ENCODE measurements around the gene MLN.

MLN gene

GRCh38 chr6:33771146-33772081 is 32.4 kb downstream of the MLN start:
- peaks cover 12% of the 10 kb centered on the region for H3K27me3 Mint-ChIP-seq
- no peak overlapping the region for H3K27ac Mint-ChIP-seq
- peaks cover under 1% of the 10 kb centered on the region for H3K9me3 Mint-ChIP-seq
- peaks cover 14% of the 10 kb centered on the region for H3K36me3 Mint-ChIP-seq
- no peak overlapping the region for H3K4me3 Mint-ChIP-seq
- peak; percentile 78 for ATAC-seq (ENCODE audit: low read depth)
- DNase-seq (ENCODE audit: low spot score in 2 of 2): peak; percentile 68 to 73
- peaks cover 8% of the 10 kb centered on the region for H3K4me1 Mint-ChIP-seq

GRCh38 chr6:33770833-33771145 is 33.0 kb downstream of the MLN start:
- H3K27ac Mint-ChIP-seq: no peak overlapping the region
- DNase-seq (ENCODE audit: low spot score in 2 of 2): no peak
- H3K9me3 Mint-ChIP-seq: peaks cover 2% of the 10 kb centered on the region
- peaks cover 9% of the 10 kb centered on the region for H3K36me3 Mint-ChIP-seq
- no peak for ATAC-seq (ENCODE audit: low read depth)
- H3K27me3 Mint-ChIP-seq: peaks cover 16% of the 10 kb centered on the region
- H3K4me3 Mint-ChIP-seq: no peak overlapping the region
- peaks cover 8% of the 10 kb centered on the region for H3K4me1 Mint-ChIP-seq

- no peak for ATAC-seq (ENCODE audit: low read depth)
- Mint-ChIP-seq H3K27ac (no peak overlapping the region), H3K27me3 (peaks cover 21% of the 10 kb centered on the region)
Measured at GRCh38 chr6:33770124-33770832, 33.5 kb downstream of the MLN start.

GRCh38 chr6:33769248-33769821 is 34.5 kb downstream of the MLN start:
- Mint-ChIP-seq H3K36me3 (peaks cover 5% of the 10 kb centered on the region), H3K9me3 (peaks cover 2% of the 10 kb centered on the region), H3K4me1 (peaks cover 8% of the 10 kb centered on the region), H3K27ac (no peak overlapping the region), H3K4me3 (no peak overlapping the region), H3K27me3 (peaks cover 22% of the 10 kb centered on the region)
- DNase-seq (ENCODE audit: low spot score in 2 of 2): no peak
- no peak for ATAC-seq (ENCODE audit: low read depth)

More at GRCh38 chr6:33770124-33770832, 33.5 kb downstream of the MLN start:
- peaks cover 8% of the 10 kb centered on the region for H3K4me1 Mint-ChIP-seq
- H3K9me3 Mint-ChIP-seq: peaks cover 2% of the 10 kb centered on the region
- DNase-seq (ENCODE audit: low spot score in 2 of 2): no peak
- H3K4me3 Mint-ChIP-seq: no peak overlapping the region
- peaks cover 9% of the 10 kb centered on the region for H3K36me3 Mint-ChIP-seq

- Mint-ChIP-seq H3K36me3 (peaks cover 5% of the 10 kb centered on the region), H3K4me3 (no peak overlapping the region), H3K4me1 (peaks cover 8% of the 10 kb centered on the region), H3K9me3 (peaks cover 2% of the 10 kb centered on the region), H3K27ac (no peak overlapping the region), H3K27me3 (peaks cover 22% of the 10 kb centered on the region)
- DNase-seq (ENCODE audit: low spot score in 2 of 2) (peak; percentile 46 to 64), ATAC-seq (ENCODE audit: low read depth) (peak; percentile 64)
Measured at GRCh38 chr6:33768644-33769120, 35.1 kb downstream of the MLN start.

GRCh38 chr6:33766921-33767907 is 36.6 kb downstream of the MLN start:
- H3K4me3 Mint-ChIP-seq: no peak overlapping the region
- H3K9me3 Mint-ChIP-seq: peaks cover 2% of the 10 kb centered on the region
- H3K27me3 Mint-ChIP-seq: peaks cover 27% of the 10 kb centered on the region
- H3K36me3 Mint-ChIP-seq: no peaks in the 10 kb centered on the region
- no peak overlapping the region for H3K27ac Mint-ChIP-seq
- DNase-seq (ENCODE audit: low spot score in 2 of 2) (no peak), ATAC-seq (ENCODE audit: low read depth) (no peak)
- peaks cover 9% of the 10 kb centered on the region for H3K4me1 Mint-ChIP-seq

- Mint-ChIP-seq H3K9me3 (peaks cover 2% of the 10 kb centered on the region), H3K4me3 (no peak overlapping the region), H3K27me3 (peaks cover 29% of the 10 kb centered on the region), H3K27ac (no peak overlapping the region), H3K36me3 (no peaks in the 10 kb centered on the region), H3K4me1 (peaks cover 6% of the 10 kb centered on the region)
- DNase-seq (ENCODE audit: low spot score in 2 of 2): no peak
- no peak for ATAC-seq (ENCODE audit: low read depth)
Measured at GRCh38 chr6:33765368-33765767, 38.4 kb downstream of the MLN start.

- H3K36me3 Mint-ChIP-seq: no peaks in the 10 kb centered on the region
- peaks cover 6% of the 10 kb centered on the region for H3K4me1 Mint-ChIP-seq
Measured at GRCh38 chr6:33764036-33764435, 39.8 kb downstream of the MLN start.

GRCh38 chr6:33763483-33763882 is 40.3 kb downstream of the MLN start:
- H3K4me1 Mint-ChIP-seq: peaks cover 5% of the 10 kb centered on the region
- no peak overlapping the region for H3K4me3 Mint-ChIP-seq
- H3K36me3 Mint-ChIP-seq: no peaks in the 10 kb centered on the region
- peaks cover 28% of the 10 kb centered on the region for H3K27me3 Mint-ChIP-seq
- no peak for ATAC-seq (ENCODE audit: low read depth)
- peaks cover 2% of the 10 kb centered on the region for H3K9me3 Mint-ChIP-seq
- DNase-seq (ENCODE audit: low spot score in 2 of 2): no peak
- H3K27ac Mint-ChIP-seq: no peak overlapping the region

More at GRCh38 chr6:33764036-33764435, 39.8 kb downstream of the MLN start:
- ATAC-seq (ENCODE audit: low read depth): no peak
- no peak overlapping the region for H3K4me3 Mint-ChIP-seq
- H3K9me3 Mint-ChIP-seq: peaks cover 2% of the 10 kb centered on the region
- H3K27ac Mint-ChIP-seq: no peak overlapping the region
- peaks cover 29% of the 10 kb centered on the region for H3K27me3 Mint-ChIP-seq
- DNase-seq (ENCODE audit: low spot score in 2 of 2): no peak

- H3K9me3 Mint-ChIP-seq: peaks cover 2% of the 10 kb centered on the region
- no peak overlapping the region for H3K4me3 Mint-ChIP-seq
- ATAC-seq (ENCODE audit: low read depth) (no peak), DNase-seq (ENCODE audit: low spot score in 2 of 2) (no peak)
- H3K4me1 Mint-ChIP-seq: peaks cover 4% of the 10 kb centered on the region
- no peak overlapping the region for H3K27ac Mint-ChIP-seq
- no peaks in the 10 kb centered on the region for H3K36me3 Mint-ChIP-seq
- peaks cover 27% of the 10 kb centered on the region for H3K27me3 Mint-ChIP-seq
Measured at GRCh38 chr6:33762713-33763112, 41.1 kb downstream of the MLN start.

- Mint-ChIP-seq H3K27me3 (peaks cover 22% of the 10 kb centered on the region), H3K4me1 (peaks cover 4% of the 10 kb centered on the region), H3K4me3 (no peak overlapping the region), H3K9me3 (peaks cover 2% of the 10 kb centered on the region), H3K27ac (no peak overlapping the region), H3K36me3 (no peaks in the 10 kb centered on the region)
- ATAC-seq (ENCODE audit: low read depth) (peak; percentile 64), DNase-seq (ENCODE audit: low spot score in 2 of 2) (peak in 1 of 2 donors; percentile 16)
Measured at GRCh38 chr6:33761922-33762629, 41.7 kb downstream of the MLN start.

GRCh38 chr6:33761581-33761921 is 42.3 kb downstream of the MLN start:
- Mint-ChIP-seq H3K4me3 (no peak overlapping the region), H3K4me1 (peaks cover 4% of the 10 kb centered on the region), H3K27ac (no peak overlapping the region), H3K27me3 (peaks cover 20% of the 10 kb centered on the region), H3K36me3 (no peaks in the 10 kb centered on the region), H3K9me3 (peaks cover 2% of the 10 kb centered on the region)
- no peak for DNase-seq (ENCODE audit: low spot score in 2 of 2)
- no peak for ATAC-seq (ENCODE audit: low read depth)
